Fibroblast of lung (primary cell): Measurements from ENCODE around the gene CCDC183. TPM values are rescaled to one million over a fixed set of nuclear protein-coding genes. Genes with fewer than 3 reads are reported as not detected.

Experiments
- DNase-seq, 2 donors: peaks; one replicate each; pipeline versions ENCODE4 v3.0.0 to v3.0.0-alpha.2; 2010; ENCODE audit warnings: low read depth in 2 of 2
- H2AFZ ChIP-seq: 2 replicates; pipeline ENCODE4 v1.5.1; 2012; ENCODE audit warnings: low read length, control low read depth, inconsistent platforms
- H3K27ac ChIP-seq: 2 replicates; pipeline ENCODE4 v1.5.1; 2011; ENCODE audit warnings: low read length, control low read depth; ENCODE audit not compliant: insufficient read depth
- H3K27me3 ChIP-seq: 2 replicates; pipeline ENCODE4 v1.5.1; 2011; ENCODE audit warnings: mild to moderate bottlenecking, low read length; ENCODE audit not compliant: control insufficient read depth, insufficient read depth
- H3K36me3 ChIP-seq: 2 replicates; pipeline ENCODE4 v1.5.1; 2011; ENCODE audit warnings: low read length; ENCODE audit not compliant: control insufficient read depth, insufficient read depth
- H3K4me1 ChIP-seq: 2 replicates; pipeline ENCODE4 v1.5.1; 2011; ENCODE audit warnings: low read length; ENCODE audit not compliant: control insufficient read depth, insufficient read depth; ENCODE audit errors: extremely low read depth
- H3K4me2 ChIP-seq: 2 replicates; pipeline ENCODE4 v1.5.1; 2011; ENCODE audit warnings: low read length, control low read depth; ENCODE audit not compliant: insufficient read depth; ENCODE audit errors: extremely low read depth
- H3K4me3 ChIP-seq, 4 experiments: fragments of 200-600 bp in 1 of 4; sonication (generic) in 1 of 4; replicated peaks in 1 of 4; 2 replicates each; pipeline ENCODE4 v1.5.1; 2011 to 2016; ENCODE audit warnings: low read length in 4 of 4, low read depth in 3 of 4, mild to moderate bottlenecking in 3 of 4, control low read depth in 2 of 4, inconsistent platforms in 1 of 4, mixed read lengths in 1 of 4; ENCODE audit not compliant: insufficient read depth in 1 of 4; ENCODE audit errors: control extremely low read depth in 1 of 4
- H3K79me2 ChIP-seq: 2 replicates; pipeline ENCODE4 v1.5.1; 2012; ENCODE audit warnings: mild to moderate bottlenecking, low read length, inconsistent platforms; ENCODE audit not compliant: control insufficient read depth, insufficient read depth
- H3K9ac ChIP-seq: 2 replicates; pipeline ENCODE4 v1.5.1; 2011; ENCODE audit warnings: mild to moderate bottlenecking, low read length, control low read depth; ENCODE audit not compliant: insufficient read depth
- H3K9me3 ChIP-seq: 2 replicates; pipeline ENCODE4 v1.5.1; 2012; ENCODE audit warnings: low read depth, low read length; ENCODE audit not compliant: control insufficient read depth, insufficient read depth
- H4K20me1 ChIP-seq: 2 replicates; pipeline ENCODE4 v1.5.1; 2011; ENCODE audit warnings: low read length; ENCODE audit not compliant: control insufficient read depth, insufficient read depth; ENCODE audit errors: extremely low read depth
- EZH2 ChIP-seq: IDR thresholded peaks from 2 replicates; pipeline ENCODE4 v1.5.1; 2012; ENCODE audit warnings: low read length, control low read depth, mild to moderate bottlenecking; ENCODE audit errors: missing control alignments
- polyA plus RNA-seq, 2 donors: library from polyadenylated mRNA; depleted of rRNA in 1 of 2; stranded (reverse) in 1 of 2; unstranded in 1 of 2; fragments of >200 nt; gene quantifications; 2 replicates each; pipeline ENCODE4 v1.2.1, GENCODE V29; 2011 to 2012; ENCODE audit warnings: missing spikeins in 1 of 2
- total RNA-seq: library from RNA; depleted of rRNA; stranded (reverse); fragments of >200 nt; gene quantifications from 2 replicates; pipeline ENCODE4 v1.2.1, GENCODE V29; 2014
- TF ChIP-seq, protein P1 (sequence below), 2 donors: IDR thresholded peaks in 1 of 2; conservative IDR thresholded peaks in 1 of 2; 1 replicate in 1 of 2; 2 replicates in 1 of 2; pipeline ENCODE4 v1.5.1; 2011 to 2012; ENCODE audit warnings: low read length in 2 of 2, control low read depth in 1 of 2, inconsistent platforms in 1 of 2, low read depth in 1 of 2, mild to moderate bottlenecking in 1 of 2

The CCDC183 gene
- total and polyA plus RNA-seq, 2 donors (not counting 1 experiment from before 2014, with no cell fraction given) = 0.35 to 0.99 TPM

DNA sequence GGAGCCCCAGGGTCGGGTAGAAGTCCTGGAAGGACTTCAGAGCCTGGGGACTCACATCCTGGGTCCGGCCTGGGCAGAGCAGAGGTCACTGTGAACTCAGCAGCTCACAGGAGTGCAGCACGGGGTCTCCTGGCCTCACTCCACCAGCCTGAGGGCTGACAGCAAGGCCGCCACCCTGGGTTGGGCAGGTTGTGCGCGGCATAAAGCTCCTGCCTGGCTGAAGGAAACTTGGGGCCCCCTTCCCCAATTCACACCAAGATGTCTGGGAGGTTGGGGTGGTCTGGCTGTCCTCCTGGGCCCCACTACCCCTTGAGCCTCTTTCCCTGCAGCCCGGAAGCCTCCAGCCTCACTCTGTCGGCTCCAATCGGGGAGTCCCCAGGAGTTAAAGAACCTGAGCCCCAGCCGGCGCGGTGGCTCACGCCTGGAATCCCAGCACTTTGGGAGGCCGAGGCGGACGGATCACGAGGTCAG lies 33.9 kb upstream of the CCDC183 start:
- Histone ChIP-seq H3K9me3 (no peaks in the 10 kb centered on the region), H3K79me2 (no peaks in the 10 kb centered on the region), H3K27ac (no peak overlapping the region), H3K4me1 (no peaks in the 10 kb centered on the region), H3K9ac (no peak overlapping the region), H3K4me2 (no peak overlapping the region), H2AFZ (no peak overlapping the region), H3K4me3 (no peak overlapping the region), H3K27me3 (peaks cover 3% of the 10 kb centered on the region), H3K36me3 (no peaks in the 10 kb centered on the region), H4K20me1 (no peaks in the 10 kb centered on the region)
- TF ChIP-seq, protein P1, sequence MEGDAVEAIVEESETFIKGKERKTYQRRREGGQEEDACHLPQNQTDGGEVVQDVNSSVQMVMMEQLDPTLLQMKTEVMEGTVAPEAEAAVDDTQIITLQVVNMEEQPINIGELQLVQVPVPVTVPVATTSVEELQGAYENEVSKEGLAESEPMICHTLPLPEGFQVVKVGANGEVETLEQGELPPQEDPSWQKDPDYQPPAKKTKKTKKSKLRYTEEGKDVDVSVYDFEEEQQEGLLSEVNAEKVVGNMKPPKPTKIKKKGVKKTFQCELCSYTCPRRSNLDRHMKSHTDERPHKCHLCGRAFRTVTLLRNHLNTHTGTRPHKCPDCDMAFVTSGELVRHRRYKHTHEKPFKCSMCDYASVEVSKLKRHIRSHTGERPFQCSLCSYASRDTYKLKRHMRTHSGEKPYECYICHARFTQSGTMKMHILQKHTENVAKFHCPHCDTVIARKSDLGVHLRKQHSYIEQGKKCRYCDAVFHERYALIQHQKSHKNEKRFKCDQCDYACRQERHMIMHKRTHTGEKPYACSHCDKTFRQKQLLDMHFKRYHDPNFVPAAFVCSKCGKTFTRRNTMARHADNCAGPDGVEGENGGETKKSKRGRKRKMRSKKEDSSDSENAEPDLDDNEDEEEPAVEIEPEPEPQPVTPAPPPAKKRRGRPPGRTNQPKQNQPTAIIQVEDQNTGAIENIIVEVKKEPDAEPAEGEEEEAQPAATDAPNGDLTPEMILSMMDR (conservative IDR thresholded peaks at IDR 0.05 in 1 of 2, IDR thresholded peaks at IDR 0.05 in 1 of 2; ENCODE audit: low read depth in 1 of 2, low read length in 2 of 2) = no peak
- no peak for TF ChIP-seq EZH2
- DNase-seq = no peak

- H2AFZ ChIP-seq = no peak overlapping the region
- DNase-seq = peak; percentile 13 to 20
Observed at GRCh38 chr9:136762915-136763648, 33.1 kb upstream of the CCDC183 start.

GRCh38 chr9:136763649-136764035 lies 32.5 kb upstream of the CCDC183 start:
- H3K4me3 ChIP-seq = no peak overlapping the region
- no peak for TF ChIP-seq EZH2

More at GRCh38 chr9:136762915-136763648, 33.1 kb upstream of the CCDC183 start:
- H3K9me3 ChIP-seq = no peaks in the 10 kb centered on the region
- no peak overlapping the region for H3K9ac ChIP-seq
- no peak for TF ChIP-seq EZH2
- TF ChIP-seq, protein P1 (conservative IDR thresholded peaks at IDR 0.05 in 1 of 2, IDR thresholded peaks at IDR 0.05 in 1 of 2; ENCODE audit: low read depth in 1 of 2, low read length in 2 of 2) = no peak
- no peak overlapping the region for H3K4me2 ChIP-seq
- no peaks in the 10 kb centered on the region for H4K20me1 ChIP-seq
- no peaks in the 10 kb centered on the region for H3K4me1 ChIP-seq
- peaks cover 7% of the 10 kb centered on the region for H3K27me3 ChIP-seq
- H3K4me3 ChIP-seq = no peak overlapping the region
- H3K79me2 ChIP-seq = no peaks in the 10 kb centered on the region
- no peak overlapping the region for H3K27ac ChIP-seq
- no peaks in the 10 kb centered on the region for H3K36me3 ChIP-seq

More at GRCh38 chr9:136763649-136764035, 32.5 kb upstream of the CCDC183 start:
- Histone ChIP-seq H3K9me3 (no peaks in the 10 kb centered on the region), H3K4me1 (no peaks in the 10 kb centered on the region), H3K27ac (no peak overlapping the region), H4K20me1 (no peaks in the 10 kb centered on the region), H3K9ac (no peak overlapping the region), H2AFZ (no peak overlapping the region), H3K27me3 (peaks cover 8% of the 10 kb centered on the region), H3K36me3 (no peaks in the 10 kb centered on the region), H3K4me2 (no peak overlapping the region), H3K79me2 (no peaks in the 10 kb centered on the region)
- no peak for DNase-seq
